GM19372 (cell line): ENCODE data around the gene CLDN20.
A peak's percentile ranks its signal among the peaks of the same experiment; 100 is the strongest.
"Not testable (repeated sequence)": the region's sequence is repeated elsewhere in the genome, so short reads cannot be mapped to it uniquely, and the experiment has no call there.

Source experiments
- ATAC-seq: cut with Tn5 transposase; IDR thresholded peaks from one replicate; pipeline ENCODE4 v1.9.1; 2021; ENCODE audit warnings: mild to moderate bottlenecking, low read depth, moderate library complexity; ENCODE audit not compliant: unreplicated experiment

Gene CLDN20, protein sequence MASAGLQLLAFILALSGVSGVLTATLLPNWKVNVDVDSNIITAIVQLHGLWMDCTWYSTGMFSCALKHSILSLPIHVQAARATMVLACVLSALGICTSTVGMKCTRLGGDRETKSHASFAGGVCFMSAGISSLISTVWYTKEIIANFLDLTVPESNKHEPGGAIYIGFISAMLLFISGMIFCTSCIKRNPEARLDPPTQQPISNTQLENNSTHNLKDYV

DNA sequence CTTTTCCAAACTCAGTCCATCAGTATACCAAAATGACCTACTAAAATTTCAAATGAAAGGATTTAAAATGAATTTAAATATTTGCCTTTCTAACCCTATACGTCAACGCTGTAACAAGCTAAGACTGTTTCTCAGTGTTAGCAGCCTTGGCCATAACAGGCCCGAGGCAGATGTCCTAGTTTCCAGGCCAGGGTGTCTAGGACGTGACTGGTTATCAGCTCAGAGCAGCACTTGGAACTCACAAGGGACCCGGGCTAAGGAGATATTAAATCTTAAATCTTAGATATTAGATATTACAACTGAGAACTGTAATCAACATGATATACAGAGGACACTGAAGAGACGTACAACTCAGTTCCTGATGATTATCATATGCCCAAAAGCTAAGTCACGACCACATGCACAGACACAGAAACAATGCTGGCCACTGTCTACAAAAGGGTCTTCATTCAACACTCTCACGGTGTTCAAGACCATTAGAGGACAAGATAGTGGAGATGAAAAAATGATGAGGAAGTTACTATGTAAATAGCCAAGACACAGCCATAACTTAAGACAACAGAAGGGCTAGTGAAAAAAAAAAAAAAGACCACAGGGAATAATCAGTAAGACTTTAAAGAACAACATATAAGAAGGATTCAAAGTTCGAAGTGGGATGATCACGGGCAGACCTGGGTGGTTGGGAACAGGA lies at the start of gene CLDN20:
TSS of gene CLDN20 (plus strand) at position 641 of the 691 bp plus-strand sequence. CDS start 11,707 bp downstream, outside the sequence.
- no peak for ATAC-seq

GRCh38 chr6:155215906-155216305 lies 47.9 kb upstream of the CLDN20 start:
- ATAC-seq = no peak

GRCh38 chr6:155216312-155217046 lies 47.3 kb upstream of the CLDN20 start:
- ATAC-seq = no peak

GRCh38 chr6:155218711-155219110 lies 45.1 kb upstream of the CLDN20 start:
- not testable (repeated sequence) for ATAC-seq

- ATAC-seq = no peak
Measured at GRCh38 chr6:155219299-155219698, 44.5 kb upstream of the CLDN20 start.

DNA sequence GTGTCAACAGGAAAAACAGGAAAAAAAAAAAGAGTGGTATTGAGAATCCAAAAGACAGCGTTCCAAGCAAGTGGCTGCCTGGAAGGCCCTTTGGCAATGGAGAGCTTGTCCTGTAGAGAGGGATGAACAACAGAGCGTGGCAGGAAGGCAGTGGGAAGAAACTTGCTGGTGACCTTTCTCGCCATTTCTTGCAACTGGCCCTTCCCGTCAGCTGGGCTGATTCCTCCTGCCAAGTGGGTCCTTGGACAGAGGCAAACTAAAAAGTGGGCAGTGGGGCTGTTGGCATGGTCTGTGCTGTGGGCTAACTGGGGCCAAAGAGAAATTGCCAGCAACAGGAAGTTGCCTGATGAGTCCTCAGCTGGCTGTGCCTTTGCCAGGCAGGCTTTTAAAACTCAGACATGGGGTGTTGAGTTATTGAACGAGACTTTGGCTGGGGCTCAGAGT lies 43.9 kb upstream of the CLDN20 start:
- no peak for ATAC-seq

GRCh38 chr6:155221086-155221485 lies 42.7 kb upstream of the CLDN20 start:
- ATAC-seq = no peak

DNA sequence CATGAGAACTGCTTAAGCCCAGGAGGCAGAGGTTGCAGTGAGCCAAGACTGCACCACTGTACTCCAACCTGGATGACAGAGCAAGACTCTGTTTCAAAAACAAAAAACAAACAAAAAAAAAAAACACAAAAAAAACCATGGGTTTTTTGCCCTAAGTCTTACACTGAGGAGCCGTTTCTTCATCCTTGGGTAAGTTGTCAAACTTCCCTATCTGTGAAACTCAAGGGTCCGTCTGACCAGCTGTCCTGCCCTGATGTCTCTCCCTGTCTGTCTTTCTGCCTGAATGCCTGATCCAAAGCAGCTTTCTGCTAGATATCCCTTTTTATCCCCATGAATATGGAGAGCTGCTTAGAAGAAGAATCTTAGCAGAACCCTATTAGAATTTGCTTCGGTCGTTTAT lies 41.3 kb upstream of the CLDN20 start:
- ATAC-seq = no peak

GRCh38 chr6:155223646-155224451 lies 40.0 kb upstream of the CLDN20 start:
- ATAC-seq = peak; percentile 95

DNA sequence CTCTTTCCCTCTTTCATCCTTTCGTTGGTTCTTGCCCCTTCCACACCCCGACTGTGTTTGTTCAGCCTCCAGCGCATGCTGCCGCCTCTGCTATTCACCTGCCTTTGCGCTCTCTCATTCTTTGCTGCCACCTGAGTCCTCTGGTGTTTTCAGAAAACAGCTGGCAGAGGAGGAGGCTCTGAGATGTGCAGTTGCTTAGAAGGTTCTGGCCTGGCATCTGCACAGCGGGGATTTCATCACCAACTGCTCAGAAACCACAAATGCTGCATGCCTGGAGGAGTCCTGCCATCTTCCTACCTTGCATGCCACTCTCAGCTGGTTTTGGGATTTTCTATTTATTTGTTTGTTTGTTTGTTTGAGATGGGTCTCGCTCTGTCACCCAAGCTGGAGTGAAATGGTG lies 39.2 kb upstream of the CLDN20 start:
- no peak for ATAC-seq

DNA sequence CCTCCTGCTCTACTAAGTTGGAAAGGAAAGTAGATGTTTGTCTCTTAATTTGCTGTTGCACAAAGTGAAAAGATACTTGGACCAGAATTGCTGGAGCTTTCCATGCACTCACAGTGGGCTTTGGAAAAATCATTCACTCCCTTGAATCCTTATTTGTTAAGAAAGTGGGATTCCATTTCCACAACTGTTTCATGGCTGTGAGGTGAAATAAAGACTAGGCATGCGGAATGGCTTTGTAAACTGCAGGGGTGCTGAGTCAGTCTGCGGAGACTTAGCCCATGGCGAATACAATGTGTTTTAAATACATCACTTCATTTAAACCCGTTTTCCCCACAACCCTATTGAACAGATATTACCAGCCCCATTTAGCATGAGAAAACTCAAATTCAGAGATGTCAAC lies 36.8 kb upstream of the CLDN20 start:
- ATAC-seq = no peak

GRCh38 chr6:155228546-155229166 lies 35.2 kb upstream of the CLDN20 start:
- ATAC-seq = no peak

DNA sequence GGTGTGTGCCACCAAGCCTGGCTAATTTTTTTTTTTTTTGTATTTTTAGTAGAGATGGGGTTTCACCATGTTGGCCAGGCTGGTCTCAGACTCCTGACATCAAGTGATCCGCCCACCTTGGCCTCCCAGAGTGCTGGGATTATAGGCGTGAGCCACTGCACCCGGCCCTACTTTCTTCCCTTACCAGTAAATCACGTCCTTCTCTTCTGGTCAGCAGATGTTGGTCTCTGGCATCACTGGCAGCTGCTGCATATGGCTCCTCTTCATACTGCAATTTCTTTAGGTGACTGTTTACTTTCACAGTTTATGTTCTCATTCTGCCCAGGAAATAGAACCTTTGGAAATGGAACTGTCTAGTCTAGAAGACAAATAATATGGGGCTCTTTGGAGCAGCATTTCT lies 32.8 kb upstream of the CLDN20 start:
- not testable (repeated sequence) for ATAC-seq

DNA sequence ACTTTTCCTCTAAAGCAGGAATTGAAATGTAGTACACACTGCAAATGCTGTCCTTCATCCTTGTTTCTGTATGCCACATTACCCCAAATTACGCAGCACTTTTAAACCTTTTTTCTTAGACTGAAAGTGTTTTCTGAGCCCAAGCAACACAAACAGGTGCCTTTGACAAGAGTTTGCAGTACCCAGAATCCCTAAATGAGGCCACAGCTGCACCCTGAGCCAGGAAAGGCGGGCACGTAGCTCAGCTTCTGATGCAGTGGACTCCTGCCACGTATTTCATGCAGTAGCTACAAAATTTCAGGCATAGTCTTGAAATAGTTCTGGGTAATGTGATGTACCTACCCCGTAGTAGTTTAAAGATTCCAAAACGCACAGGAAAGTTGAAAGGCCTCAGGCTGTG lies 31.0 kb upstream of the CLDN20 start:
- ATAC-seq = no peak

- no peak for ATAC-seq
Measured at GRCh38 chr6:155234167-155234566, 29.6 kb upstream of the CLDN20 start.

DNA sequence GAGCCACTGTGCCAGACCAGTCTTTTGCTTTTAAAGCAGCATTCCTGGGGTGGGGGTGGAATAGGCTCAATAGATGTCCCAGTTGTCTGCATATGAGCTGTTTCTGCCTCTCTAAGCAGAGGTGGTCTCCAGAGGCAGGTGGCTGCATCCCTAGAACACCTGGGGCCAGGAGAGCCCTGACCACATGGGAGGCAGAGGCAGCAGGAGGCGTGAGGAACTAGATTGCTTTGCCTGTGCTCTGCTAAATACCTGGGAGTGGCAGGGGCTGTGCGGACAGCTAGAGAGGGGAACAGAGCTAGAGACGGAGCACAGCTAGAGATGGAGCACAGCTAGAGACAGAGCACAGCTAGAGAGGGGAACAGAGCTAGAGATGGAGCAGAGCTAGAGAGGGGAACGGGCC lies 29.1 kb upstream of the CLDN20 start:
- ATAC-seq = no peak

DNA sequence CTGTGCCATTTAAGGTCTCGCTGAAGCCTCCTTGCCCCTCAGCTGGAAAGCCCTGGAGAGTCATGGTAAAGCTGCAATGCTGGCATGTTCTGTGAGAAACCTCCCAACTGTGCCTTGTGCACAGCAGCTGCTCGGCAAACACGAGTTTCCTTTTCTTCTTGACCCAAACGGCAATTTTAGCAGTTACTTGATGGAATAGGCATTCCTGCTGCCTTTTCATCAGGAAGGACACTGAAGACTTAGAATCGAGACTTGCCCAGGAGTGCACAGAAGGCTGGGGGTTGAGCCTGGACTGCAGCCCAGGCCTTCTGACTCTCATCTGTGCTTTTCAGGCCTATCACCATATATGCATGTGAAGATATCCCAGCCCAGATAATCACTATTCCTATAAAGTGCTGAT lies 28.7 kb upstream of the CLDN20 start:
- no peak for ATAC-seq

- ATAC-seq = no peak
Measured at GRCh38 chr6:155237613-155238012, 26.2 kb upstream of the CLDN20 start.

DNA sequence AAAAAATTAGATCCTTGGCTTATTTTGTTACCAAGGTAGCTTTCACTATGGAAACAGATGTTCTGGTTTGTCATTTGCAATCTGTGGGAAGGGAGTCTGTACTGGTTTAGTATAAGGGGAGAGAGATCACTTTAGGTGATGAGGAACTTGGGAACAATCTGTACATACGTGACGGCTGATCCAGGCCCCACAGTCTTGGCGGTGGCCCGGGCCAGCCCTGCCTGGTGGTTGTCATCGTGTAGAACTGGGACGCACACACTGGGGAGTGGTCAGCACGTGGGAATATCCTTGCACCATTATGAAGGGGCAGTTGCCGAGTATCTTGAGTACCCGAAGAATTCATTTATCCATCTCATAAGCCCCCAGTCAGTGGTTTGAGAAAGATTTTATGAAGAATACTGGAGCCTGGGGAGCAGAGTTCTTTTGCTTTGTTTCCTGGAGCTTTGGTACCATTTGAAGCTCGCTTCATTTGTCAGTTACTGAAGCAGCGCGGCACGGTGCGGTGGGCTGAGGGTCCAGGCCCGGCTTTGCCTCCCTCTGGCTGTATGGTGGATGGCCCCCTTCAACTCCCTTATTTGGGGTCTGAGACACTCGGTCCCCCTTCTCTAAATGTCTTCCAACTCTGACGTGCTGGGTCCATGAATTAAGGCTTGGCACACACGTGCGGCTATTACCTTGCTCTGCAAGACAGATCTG lies 22.8 kb upstream of the CLDN20 start:
- no peak for ATAC-seq

GRCh38 chr6:155241966-155242365 lies 21.8 kb upstream of the CLDN20 start:
- ATAC-seq = no peak
